Measurements from ENCODE around the gene ERP27. TPM values are rescaled to one million over a fixed set of nuclear protein-coding genes. Genes with fewer than 3 reads are reported as not detected.

ERP27 gene
- total RNA-seq, 1 experiment from 2014 or later: not detected

DNA sequence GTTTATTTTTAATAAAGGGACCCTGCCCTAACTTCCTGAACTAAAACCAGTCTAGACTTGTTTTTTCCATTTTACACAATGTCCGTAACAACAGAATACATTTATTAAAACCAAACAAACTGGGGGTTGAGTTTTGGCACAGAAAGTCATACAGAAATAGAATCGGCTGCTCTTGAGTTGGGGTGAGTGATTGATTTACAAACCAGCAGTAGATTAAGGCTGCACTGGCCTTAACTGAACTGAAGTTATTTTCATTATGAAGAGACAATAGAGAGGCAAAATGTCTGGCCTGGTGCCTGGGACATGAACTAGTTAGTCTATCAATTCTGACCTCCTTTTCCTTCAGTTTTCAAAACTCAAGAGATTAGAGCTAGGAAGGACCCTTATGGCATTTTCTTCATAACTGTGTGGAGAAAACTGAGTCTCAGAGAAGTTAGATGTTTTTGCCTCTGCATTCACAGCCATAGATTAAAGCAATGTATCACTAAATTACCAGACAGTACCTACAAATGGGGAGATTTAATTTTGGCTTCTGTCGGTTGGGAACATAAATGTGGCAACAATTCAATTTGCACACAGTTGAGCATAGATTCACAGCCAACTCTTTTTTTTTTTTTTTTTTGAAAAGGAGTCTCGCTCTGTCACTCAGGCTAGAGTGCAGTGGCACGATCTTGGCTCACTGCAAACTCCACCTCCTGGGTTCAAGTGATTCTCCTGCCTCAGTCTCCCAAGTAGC lies 32.9 kb downstream of the ERP27 start:
- no peaks in the 10 kb centered on the region for H3K27me3 Mint-ChIP-seq (ENCODE audit: low read depth)
- H3K4me3 Mint-ChIP-seq: no peak overlapping the region
- no peaks in the 10 kb centered on the region for H3K36me3 Mint-ChIP-seq
- H3K27ac Mint-ChIP-seq: no peak overlapping the region
- CTCF ChIA-PET: no interaction called here
- DNase-seq (ENCODE audit: low spot score) (no peak), ATAC-seq (no peak)
- H3K4me1 Mint-ChIP-seq: peaks cover 6% of the 10 kb centered on the region; the same call in 1 of the 2 replicates
- POLR2A ChIA-PET: no interaction called here
- no peaks in the 10 kb centered on the region for H3K9me3 Mint-ChIP-seq
- TF ChIP-seq SP1 (CRISPR knock-in tag; conservative IDR thresholded peaks at IDR 0.05) (no peak), ZNF138 (CRISPR knock-in tag; conservative IDR thresholded peaks at IDR 0.05) (no peak), NR2C2 (CRISPR knock-in tag; IDR thresholded peaks at IDR 0.05) (no peak), HMGA2 (CRISPR knock-in tag; IDR thresholded peaks at IDR 0.05) (no peak)
- TF ChIP-seq, protein P1, sequence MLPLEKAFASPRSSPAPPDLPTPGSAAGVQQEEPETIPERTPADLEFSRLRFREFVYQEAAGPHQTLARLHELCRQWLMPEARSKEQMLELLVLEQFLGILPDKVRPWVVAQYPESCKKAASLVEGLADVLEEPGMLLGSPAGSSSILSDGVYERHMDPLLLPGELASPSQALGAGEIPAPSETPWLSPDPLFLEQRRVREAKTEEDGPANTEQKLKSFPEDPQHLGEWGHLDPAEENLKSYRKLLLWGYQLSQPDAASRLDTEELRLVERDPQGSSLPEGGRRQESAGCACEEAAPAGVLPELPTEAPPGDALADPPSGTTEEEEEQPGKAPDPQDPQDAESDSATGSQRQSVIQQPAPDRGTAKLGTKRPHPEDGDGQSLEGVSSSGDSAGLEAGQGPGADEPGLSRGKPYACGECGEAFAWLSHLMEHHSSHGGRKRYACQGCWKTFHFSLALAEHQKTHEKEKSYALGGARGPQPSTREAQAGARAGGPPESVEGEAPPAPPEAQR (CRISPR knock-in tag; IDR thresholded peaks at IDR 0.05): no peak
- TF ChIP-seq, protein P2, sequence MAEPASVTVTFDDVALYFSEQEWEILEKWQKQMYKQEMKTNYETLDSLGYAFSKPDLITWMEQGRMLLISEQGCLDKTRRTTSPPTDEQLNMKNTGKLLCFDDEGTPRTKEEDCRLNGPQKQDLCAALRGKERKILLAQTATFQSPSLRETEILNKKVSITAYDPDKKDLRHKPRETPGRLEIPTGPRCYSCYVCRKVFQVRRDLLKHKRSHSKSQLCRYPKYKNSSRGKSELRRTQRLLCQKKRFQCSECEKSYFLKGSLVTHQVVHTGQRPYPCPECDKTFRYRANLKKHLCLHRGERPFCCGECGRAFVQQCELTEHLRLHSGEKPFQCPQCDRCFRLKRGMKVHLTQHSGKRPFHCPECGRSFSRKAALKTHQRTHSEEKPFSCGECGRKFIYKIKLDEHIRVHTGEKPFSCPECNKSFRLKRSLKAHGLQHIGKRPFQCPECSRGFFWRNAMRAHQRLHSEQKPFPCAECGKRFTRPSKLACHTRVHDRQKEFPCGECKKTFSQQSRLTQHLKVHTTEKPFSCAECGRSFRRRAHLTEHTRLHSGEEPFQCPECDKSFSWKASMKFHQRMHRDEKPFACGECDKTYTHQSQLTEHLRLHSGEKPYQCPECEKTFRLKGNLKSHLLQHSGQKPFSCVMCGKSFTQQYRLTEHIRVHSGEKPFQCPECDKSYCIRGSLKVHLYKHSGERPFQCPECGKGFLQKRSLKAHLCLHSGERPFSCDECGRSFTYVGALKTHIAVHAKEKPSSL (CRISPR knock-in tag; conservative IDR thresholded peaks at IDR 0.05): no peak
- TF ChIP-seq, protein P3, sequence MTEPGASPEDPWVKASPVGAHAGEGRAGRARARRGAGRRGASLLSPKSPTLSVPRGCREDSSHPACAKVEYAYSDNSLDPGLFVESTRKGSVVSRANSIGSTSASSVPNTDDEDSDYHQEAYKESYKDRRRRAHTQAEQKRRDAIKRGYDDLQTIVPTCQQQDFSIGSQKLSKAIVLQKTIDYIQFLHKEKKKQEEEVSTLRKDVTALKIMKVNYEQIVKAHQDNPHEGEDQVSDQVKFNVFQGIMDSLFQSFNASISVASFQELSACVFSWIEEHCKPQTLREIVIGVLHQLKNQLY (CRISPR knock-in tag; IDR thresholded peaks at IDR 0.05): no peak
- TF ChIP-seq, protein P4, sequence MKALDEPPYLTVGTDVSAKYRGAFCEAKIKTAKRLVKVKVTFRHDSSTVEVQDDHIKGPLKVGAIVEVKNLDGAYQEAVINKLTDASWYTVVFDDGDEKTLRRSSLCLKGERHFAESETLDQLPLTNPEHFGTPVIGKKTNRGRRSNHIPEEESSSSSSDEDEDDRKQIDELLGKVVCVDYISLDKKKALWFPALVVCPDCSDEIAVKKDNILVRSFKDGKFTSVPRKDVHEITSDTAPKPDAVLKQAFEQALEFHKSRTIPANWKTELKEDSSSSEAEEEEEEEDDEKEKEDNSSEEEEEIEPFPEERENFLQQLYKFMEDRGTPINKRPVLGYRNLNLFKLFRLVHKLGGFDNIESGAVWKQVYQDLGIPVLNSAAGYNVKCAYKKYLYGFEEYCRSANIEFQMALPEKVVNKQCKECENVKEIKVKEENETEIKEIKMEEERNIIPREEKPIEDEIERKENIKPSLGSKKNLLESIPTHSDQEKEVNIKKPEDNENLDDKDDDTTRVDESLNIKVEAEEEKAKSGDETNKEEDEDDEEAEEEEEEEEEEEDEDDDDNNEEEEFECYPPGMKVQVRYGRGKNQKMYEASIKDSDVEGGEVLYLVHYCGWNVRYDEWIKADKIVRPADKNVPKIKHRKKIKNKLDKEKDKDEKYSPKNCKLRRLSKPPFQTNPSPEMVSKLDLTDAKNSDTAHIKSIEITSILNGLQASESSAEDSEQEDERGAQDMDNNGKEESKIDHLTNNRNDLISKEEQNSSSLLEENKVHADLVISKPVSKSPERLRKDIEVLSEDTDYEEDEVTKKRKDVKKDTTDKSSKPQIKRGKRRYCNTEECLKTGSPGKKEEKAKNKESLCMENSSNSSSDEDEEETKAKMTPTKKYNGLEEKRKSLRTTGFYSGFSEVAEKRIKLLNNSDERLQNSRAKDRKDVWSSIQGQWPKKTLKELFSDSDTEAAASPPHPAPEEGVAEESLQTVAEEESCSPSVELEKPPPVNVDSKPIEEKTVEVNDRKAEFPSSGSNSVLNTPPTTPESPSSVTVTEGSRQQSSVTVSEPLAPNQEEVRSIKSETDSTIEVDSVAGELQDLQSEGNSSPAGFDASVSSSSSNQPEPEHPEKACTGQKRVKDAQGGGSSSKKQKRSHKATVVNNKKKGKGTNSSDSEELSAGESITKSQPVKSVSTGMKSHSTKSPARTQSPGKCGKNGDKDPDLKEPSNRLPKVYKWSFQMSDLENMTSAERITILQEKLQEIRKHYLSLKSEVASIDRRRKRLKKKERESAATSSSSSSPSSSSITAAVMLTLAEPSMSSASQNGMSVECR (CRISPR knock-in tag; IDR thresholded peaks at IDR 0.05; ENCODE audit: borderline replicate concordance): no peak

DNA sequence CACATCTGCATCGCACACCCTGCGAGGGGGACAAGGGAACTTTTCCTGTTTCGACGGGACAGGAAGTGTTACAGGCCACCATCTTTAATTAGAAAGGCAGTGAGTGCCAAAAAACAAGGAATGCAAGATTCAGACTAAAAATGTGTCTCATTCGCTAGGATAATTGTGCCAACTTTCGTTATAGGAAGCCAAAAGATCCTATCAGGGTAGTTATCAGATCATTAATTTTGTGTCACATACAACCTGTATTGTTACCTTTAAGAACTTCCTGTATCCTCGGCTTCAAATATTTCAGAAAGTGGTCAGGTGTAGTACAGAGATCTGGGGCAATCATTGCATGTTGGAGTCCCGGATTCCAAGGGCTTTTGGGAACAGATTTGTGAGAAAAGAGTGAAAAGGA lies 33.5 kb downstream of the ERP27 start:
- DNase-seq (ENCODE audit: low spot score) (no peak), ATAC-seq (no peak)
- CTCF ChIA-PET: no interaction called here
- no peaks in the 10 kb centered on the region for H3K9me3 Mint-ChIP-seq
- H3K4me1 Mint-ChIP-seq: peaks cover 6% of the 10 kb centered on the region; the same call in 1 of the 2 replicates
- H3K4me3 Mint-ChIP-seq: no peak overlapping the region
- H3K27ac Mint-ChIP-seq: no peak overlapping the region
- H3K27me3 Mint-ChIP-seq (ENCODE audit: low read depth): no peaks in the 10 kb centered on the region
- POLR2A ChIA-PET: no interaction called here
- no peaks in the 10 kb centered on the region for H3K36me3 Mint-ChIP-seq
- TF ChIP-seq, protein P5, sequence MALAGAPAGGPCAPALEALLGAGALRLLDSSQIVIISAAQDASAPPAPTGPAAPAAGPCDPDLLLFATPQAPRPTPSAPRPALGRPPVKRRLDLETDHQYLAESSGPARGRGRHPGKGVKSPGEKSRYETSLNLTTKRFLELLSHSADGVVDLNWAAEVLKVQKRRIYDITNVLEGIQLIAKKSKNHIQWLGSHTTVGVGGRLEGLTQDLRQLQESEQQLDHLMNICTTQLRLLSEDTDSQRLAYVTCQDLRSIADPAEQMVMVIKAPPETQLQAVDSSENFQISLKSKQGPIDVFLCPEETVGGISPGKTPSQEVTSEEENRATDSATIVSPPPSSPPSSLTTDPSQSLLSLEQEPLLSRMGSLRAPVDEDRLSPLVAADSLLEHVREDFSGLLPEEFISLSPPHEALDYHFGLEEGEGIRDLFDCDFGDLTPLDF (CRISPR knock-in tag; IDR thresholded peaks at IDR 0.05): no peak
- no peak for TF ChIP-seq EMX1 (CRISPR knock-in tag; IDR thresholded peaks at IDR 0.05)
- TF ChIP-seq FOXJ3 (CRISPR knock-in tag; IDR thresholded peaks at IDR 0.05; ENCODE audit: borderline replicate concordance): no peak
- TF ChIP-seq, protein P6, sequence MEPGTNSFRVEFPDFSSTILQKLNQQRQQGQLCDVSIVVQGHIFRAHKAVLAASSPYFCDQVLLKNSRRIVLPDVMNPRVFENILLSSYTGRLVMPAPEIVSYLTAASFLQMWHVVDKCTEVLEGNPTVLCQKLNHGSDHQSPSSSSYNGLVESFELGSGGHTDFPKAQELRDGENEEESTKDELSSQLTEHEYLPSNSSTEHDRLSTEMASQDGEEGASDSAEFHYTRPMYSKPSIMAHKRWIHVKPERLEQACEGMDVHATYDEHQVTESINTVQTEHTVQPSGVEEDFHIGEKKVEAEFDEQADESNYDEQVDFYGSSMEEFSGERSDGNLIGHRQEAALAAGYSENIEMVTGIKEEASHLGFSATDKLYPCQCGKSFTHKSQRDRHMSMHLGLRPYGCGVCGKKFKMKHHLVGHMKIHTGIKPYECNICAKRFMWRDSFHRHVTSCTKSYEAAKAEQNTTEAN (CRISPR knock-in tag; IDR thresholded peaks at IDR 0.05): no peak
- TF ChIP-seq ZNF416 (CRISPR knock-in tag; IDR thresholded peaks at IDR 0.05): no peak
- TF ChIP-seq, protein P3 (CRISPR knock-in tag; IDR thresholded peaks at IDR 0.05): no peak
- no peak for TF ChIP-seq JUN (CRISPR knock-in tag; IDR thresholded peaks at IDR 0.05)
- TF ChIP-seq SMAD3 (CRISPR knock-in tag; IDR thresholded peaks at IDR 0.05; ENCODE audit: borderline replicate concordance): no peak
- no peak for TF ChIP-seq SOX15 (CRISPR knock-in tag; IDR thresholded peaks at IDR 0.05)
- TF ChIP-seq ZNF121 (CRISPR knock-in tag; IDR thresholded peaks at IDR 0.05): no peak
- TF ChIP-seq NFYB (CRISPR knock-in tag; conservative IDR thresholded peaks at IDR 0.05; ENCODE audit: low read depth): no peak

All from WTC11 (cell line).